Skeletal muscle tissue (tissue), 4 donors: Measurements from ENCODE around the gene CEP68. TPM values are rescaled to one million over a fixed set of nuclear protein-coding genes. Genes with fewer than 3 reads are reported as not detected.
"Not testable (repeated sequence)": the region's sequence is repeated elsewhere in the genome, so short reads cannot be mapped to it uniquely, and the experiment has no call there.

Experiments
- H3K27ac ChIP-seq: one replicate; pipeline ENCODE4 v1.7.0; 2013; ENCODE audit warnings: mild to moderate bottlenecking, low read depth, low read length, inconsistent platforms
- H3K27me3 ChIP-seq, 3 donors: one replicate each; pipeline ENCODE4 v1.7.0; 2013; ENCODE audit warnings: low read length in 3 of 3; ENCODE audit not compliant: control insufficient read depth in 3 of 3, insufficient read depth in 3 of 3
- H3K36me3 ChIP-seq, 3 donors: one replicate each; pipeline ENCODE4 v1.7.0; 2013; ENCODE audit warnings: low read length in 3 of 3; ENCODE audit not compliant: control insufficient read depth in 3 of 3, insufficient read depth in 3 of 3
- H3K4me1 ChIP-seq, 3 donors: one replicate each; pipeline ENCODE4 v1.7.0; 2013; ENCODE audit warnings: low read length in 3 of 3, mild to moderate bottlenecking in 3 of 3; ENCODE audit not compliant: control insufficient read depth in 3 of 3, insufficient read depth in 3 of 3
- H3K4me3 ChIP-seq, 3 donors: one replicate each; pipeline ENCODE4 v1.7.0; 2013; ENCODE audit warnings: low read length in 3 of 3
- H3K9ac ChIP-seq, 3 donors: one replicate each; pipeline ENCODE4 v1.7.0; 2013; ENCODE audit warnings: low read length in 3 of 3, mild to moderate bottlenecking in 3 of 3, moderate library complexity in 2 of 3, low read depth in 1 of 3
- H3K9me3 ChIP-seq, 3 donors: one replicate each; pipeline ENCODE4 v1.7.0; 2013; ENCODE audit warnings: low read length in 3 of 3; ENCODE audit not compliant: control insufficient read depth in 3 of 3
- total RNA-seq: library from RNA; depleted of rRNA; stranded (reverse); fragments of >200 nt; gene quantifications from one replicate; pipeline ENCODE4 v1.2.3, GENCODE V29; 2014
- donor health status: Osteomylitis.

Gene CEP68
- total RNA-seq, 1 donor from 2014 or later: 27.1 TPM

DNA sequence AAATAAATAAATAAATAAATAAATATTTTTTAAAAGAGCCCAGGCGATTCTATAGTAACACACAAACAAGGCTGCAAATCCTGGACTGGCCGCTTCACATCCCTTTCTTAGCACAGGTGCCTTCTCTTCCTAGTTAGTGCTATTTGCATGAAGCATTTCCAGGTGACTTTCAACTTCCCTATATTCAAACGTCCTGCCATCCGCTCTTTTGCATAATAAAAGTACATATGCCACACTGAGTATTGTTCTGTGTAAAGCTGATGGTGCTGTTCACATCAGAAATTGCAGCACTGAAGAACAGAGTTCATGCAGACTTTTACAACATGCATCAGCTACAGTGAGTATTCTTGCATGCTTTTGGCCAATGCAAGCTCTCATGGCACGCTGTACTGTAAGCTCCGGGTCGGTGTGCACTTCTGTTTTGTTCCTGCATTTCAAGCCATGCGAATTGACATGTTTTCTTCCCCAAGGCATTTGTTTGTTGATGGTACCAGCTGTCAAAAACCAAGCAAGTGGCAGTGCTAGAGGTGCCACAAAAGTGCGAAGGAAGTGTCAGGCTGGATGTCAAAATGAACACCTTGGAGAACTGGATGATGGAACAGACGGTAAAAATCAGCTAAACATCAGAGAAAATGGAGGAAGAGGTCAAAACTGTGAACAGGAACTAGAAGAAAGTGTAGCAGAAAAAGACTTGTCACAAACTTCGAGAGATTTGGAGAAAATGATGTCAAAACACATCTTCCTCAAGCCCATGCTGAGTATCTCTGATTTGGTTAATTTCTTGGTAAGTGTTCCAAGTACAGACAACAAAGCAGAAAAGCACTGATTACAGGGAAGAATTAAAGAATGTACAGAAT is 25.5 kb upstream of the CEP68 start:
- Histone ChIP-seq H3K4me3 (no peak overlapping the region), H3K4me1 (peaks cover 10 to 15% (median 13%) of the 10 kb centered on the region in 3 donors), H3K9ac (no peak overlapping the region), H3K9me3 (no peaks in the 10 kb centered on the region), H3K27ac (no peak overlapping the region), H3K27me3 (no peaks in the 10 kb centered on the region), H3K36me3 (no peaks in the 10 kb centered on the region)

DNA sequence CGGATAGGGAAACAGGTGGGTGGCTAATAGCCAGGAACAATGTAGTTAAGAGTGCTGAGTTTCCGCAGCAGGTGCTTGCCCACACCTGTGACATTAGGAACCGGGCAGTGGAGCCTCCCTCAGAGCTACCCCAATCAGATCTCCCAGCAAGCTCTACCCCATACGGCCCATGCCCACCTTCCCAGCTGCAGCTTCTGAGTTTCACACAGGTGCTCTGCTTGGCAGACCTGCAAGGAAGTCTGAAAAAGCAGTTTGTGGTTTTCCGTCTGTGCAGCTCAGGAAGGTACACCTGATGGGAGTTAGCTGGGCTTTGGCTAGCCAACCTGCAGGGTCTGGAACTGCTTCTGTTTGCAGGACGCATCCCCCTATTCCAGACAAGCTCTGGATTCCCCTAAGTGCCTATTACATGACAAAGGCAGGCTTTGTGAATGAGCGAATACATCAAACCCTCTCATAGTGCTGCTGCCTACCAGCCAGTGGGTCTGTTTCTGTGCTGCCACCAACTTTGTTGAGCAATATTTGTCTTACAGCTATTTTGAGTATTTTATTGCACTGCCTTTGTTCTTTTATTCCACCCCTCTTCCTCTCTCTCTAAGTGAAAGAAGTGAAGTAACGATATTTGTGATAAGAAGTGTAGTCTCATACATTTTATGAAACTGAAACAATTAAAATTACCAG is 24.7 kb upstream of the CEP68 start:
- H3K27ac ChIP-seq: no peak overlapping the region
- no peaks in the 10 kb centered on the region for H3K36me3 ChIP-seq
- no peak overlapping the region for H3K4me3 ChIP-seq
- H3K4me1 ChIP-seq: peaks cover 10 to 15% (median 13%) of the 10 kb centered on the region in 3 donors
- H3K27me3 ChIP-seq: no peaks in the 10 kb centered on the region
- peak overlapping the region in 1 of 3 donors; percentile 44 for H3K9ac ChIP-seq
- no peaks in the 10 kb centered on the region for H3K9me3 ChIP-seq

GRCh38 chr2:65032019-65032975 is 23.9 kb upstream of the CEP68 start:
- H3K27me3 ChIP-seq: no peaks in the 10 kb centered on the region
- no peak overlapping the region for H3K27ac ChIP-seq
- no peaks in the 10 kb centered on the region for H3K36me3 ChIP-seq
- no peak overlapping the region for H3K4me3 ChIP-seq
- H3K9me3 ChIP-seq: no peaks in the 10 kb centered on the region
- H3K9ac ChIP-seq: peak overlapping the region in 1 of 3 donors; percentile 44
- H3K4me1 ChIP-seq: peaks cover 10 to 15% (median 13%) of the 10 kb centered on the region in 3 donors

DNA sequence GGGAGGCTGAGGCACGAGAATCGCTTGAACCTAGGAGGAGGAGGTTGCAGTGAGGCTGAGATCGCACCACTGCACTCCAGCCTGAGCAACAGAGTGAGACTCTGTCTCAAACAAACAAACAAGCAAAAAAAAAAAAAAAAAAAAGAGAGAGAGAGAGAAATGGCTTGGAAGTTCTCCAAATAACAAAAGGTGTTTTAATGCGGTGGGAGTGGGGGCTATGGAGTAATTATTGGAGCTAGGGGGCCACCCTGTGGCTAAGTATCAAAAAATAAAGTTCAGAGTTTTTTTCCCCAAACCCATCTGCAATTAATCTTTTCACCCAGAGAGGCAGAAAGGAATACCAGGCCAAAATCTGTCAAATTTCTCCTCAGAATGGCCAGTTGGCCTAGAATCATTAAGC is 23.0 kb upstream of the CEP68 start:
- no peak overlapping the region for H3K9ac ChIP-seq
- no peaks in the 10 kb centered on the region for H3K27me3 ChIP-seq
- H3K27ac ChIP-seq: no peak overlapping the region
- H3K9me3 ChIP-seq: no peaks in the 10 kb centered on the region
- H3K4me1 ChIP-seq: peaks cover 10 to 15% (median 13%) of the 10 kb centered on the region in 3 donors
- H3K4me3 ChIP-seq: no peak overlapping the region
- peaks cover 0 to 4% (median 0%) of the 10 kb centered on the region in 3 donors for H3K36me3 ChIP-seq

GRCh38 chr2:65033667-65034066 is 22.5 kb upstream of the CEP68 start:
- H3K36me3 ChIP-seq, H3K27ac ChIP-seq: not testable (repeated sequence)
- peaks cover 10 to 13% (median 11%) of the 10 kb centered on the region in 3 donors for H3K4me1 ChIP-seq

DNA sequence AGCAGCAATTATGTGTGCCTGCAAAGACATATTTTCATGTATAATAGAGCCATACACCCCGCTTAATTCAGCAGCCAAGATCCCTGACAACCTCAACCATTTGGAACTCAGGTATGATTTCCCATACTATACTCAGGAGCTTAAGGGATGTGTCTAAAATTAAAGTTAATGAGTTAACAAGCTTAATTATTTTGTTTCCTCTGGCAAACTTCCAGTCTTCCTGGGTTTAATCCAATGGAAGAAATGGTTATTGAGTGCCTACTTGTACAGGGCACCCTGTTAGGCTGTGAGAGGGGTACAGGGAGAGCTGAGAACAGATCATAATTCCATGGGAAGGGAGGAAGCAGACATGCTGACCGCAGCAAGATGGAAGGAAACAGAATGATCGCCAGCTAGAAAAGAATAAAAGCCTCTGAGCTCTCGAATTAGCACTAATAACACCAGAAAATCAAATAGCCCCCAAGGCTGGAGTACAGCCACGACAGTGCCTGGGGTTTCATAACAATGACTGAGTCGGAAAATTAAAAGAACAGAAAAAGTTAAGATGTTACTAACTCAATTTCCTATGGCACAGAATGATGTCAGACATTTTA is 20.8 kb upstream of the CEP68 start:
- Histone ChIP-seq H3K9me3 (no peaks in the 10 kb centered on the region), H3K27ac (no peak overlapping the region), H3K9ac (no peak overlapping the region), H3K4me3 (no peak overlapping the region), H3K27me3 (no peaks in the 10 kb centered on the region), H3K4me1 (peaks cover 13 to 15% (median 15%) of the 10 kb centered on the region in 3 donors), H3K36me3 (peaks cover 0 to 4% (median 0%) of the 10 kb centered on the region in 3 donors)

More at GRCh38 chr2:65033667-65034066, 22.5 kb upstream of the CEP68 start:
- H3K9ac ChIP-seq, H3K27me3 ChIP-seq, H3K4me3 ChIP-seq, H3K9me3 ChIP-seq: not testable (repeated sequence)

- no peak overlapping the region for H3K27ac ChIP-seq
- peaks cover 0 to 4% (median 0%) of the 10 kb centered on the region in 3 donors for H3K36me3 ChIP-seq
- no peaks in the 10 kb centered on the region for H3K9me3 ChIP-seq
- peaks cover 6 to 9% (median 9%) of the 10 kb centered on the region in 3 donors for H3K4me1 ChIP-seq
- H3K4me3 ChIP-seq: no peak overlapping the region
- H3K27me3 ChIP-seq: no peaks in the 10 kb centered on the region
- H3K9ac ChIP-seq: no peak overlapping the region
Observed at GRCh38 chr2:65037178-65037577, 19.0 kb upstream of the CEP68 start.

DNA sequence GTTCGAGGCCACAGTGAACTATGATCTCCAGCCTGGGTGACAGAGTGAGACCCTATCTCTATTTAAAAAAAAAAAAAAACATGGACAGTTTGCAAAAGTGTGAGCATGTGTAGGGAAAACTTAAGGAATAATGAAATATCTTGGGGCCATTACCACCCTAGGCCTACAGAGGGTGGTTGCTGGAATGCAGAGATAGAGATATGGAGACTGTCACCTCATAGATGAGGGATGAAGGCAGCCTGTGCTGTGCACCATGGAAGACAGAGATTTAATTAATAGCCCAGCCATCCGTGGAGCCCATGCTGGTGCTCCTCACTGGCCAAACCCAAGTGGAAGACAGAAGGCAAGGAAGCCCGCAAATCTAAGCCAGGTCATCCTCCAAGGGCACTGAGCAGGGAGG is 16.6 kb upstream of the CEP68 start:
- no peaks in the 10 kb centered on the region for H3K27me3 ChIP-seq
- H3K9ac ChIP-seq: no peak overlapping the region
- H3K27ac ChIP-seq: no peak overlapping the region
- H3K4me1 ChIP-seq: peaks cover 3 to 6% (median 4%) of the 10 kb centered on the region in 3 donors
- peaks cover 0 to 6% (median 0%) of the 10 kb centered on the region in 3 donors for H3K36me3 ChIP-seq
- no peak overlapping the region for H3K4me3 ChIP-seq
- no peaks in the 10 kb centered on the region for H3K9me3 ChIP-seq
